HepG2 (cell line): Measurements from ENCODE around the gene KDM5B. TPM values are rescaled to one million over a fixed set of nuclear protein-coding genes. Genes with fewer than 3 reads are reported as not detected.

Source experiments
- ATAC-seq: fragments of 200-7000 bp; cut with Tn5 transposase; 3 replicates; pipeline ENCODE4 v1.9.1; 2020; ENCODE audit warnings: mild to moderate bottlenecking, moderate library complexity
- BruUV-seq: library from RNA; stranded (reverse); fragments of 400-500 nt; replicated peaks from 2 replicates; lab custom pipeline; 2021; lab: Mats Ljungman, UMichigan
- CTCF ChIA-PET: fragments of 300-600 bp; formaldehyde crosslinking; extraction: SDS; loops from one replicate; lab custom pipeline; 2021; ENCODE audit warnings: low total read pairs, inconsistent platforms, low intra/inter-chr PET ratio; lab: Yijun Ruan, JAX
- POLR2A ChIA-PET: fragments of 350-600 bp; sonication (Branson Sonifier 250); formaldehyde crosslinking; loops from one replicate; lab custom pipeline; 2020; ENCODE audit warnings: antibody characterized with exemption, inconsistent platforms; lab: Yijun Ruan, JAX
- DNase-seq: peaks from one replicate; pipeline ENCODE4 v3.0.0-alpha.2; 2015; ENCODE audit warnings: low spot score
- FAIRE-seq: peaks from 3 replicates; lab custom pipeline; 2011; peaks lifted over from hg19 to GRCh38; lab: Jason Lieb, UNC
- H2AFZ ChIP-seq: one replicate; pipeline ENCODE4 v1.6.1; 2011; ENCODE audit warnings: low read length, inconsistent platforms
- H3K27ac ChIP-seq: fragments of 300-600 bp; 3 replicates; pipeline ENCODE4 v1.8.0; 2011; ENCODE audit warnings: mixed run types, mild to moderate bottlenecking, mixed read lengths, low read length, inconsistent platforms; ENCODE audit not compliant: insufficient read depth; ENCODE audit errors: extremely low read length
- H3K27me3 ChIP-seq, 2 experiments: fragments of 200-600 bp in 1 of 2; 2 replicates in 1 of 2; 3 replicates in 1 of 2; pipeline versions ENCODE4 v1.6.0 to v1.8.0; 2011; ENCODE audit warnings: low read length in 2 of 2, mild to moderate bottlenecking in 2 of 2, moderate library complexity in 2 of 2, inconsistent platforms in 1 of 2; ENCODE audit not compliant: insufficient read depth in 2 of 2, control insufficient read depth in 1 of 2
- H3K36me3 ChIP-seq, 2 experiments: fragments of 200-600 bp in 1 of 2; replicated peaks in 1 of 2; 2 replicates in 1 of 2; 3 replicates in 1 of 2; pipeline versions ENCODE4 v1.5.1 to v1.8.0; 2011; ENCODE audit warnings: low read length in 2 of 2, inconsistent platforms in 1 of 2; ENCODE audit not compliant: insufficient read depth in 2 of 2, control insufficient read depth in 1 of 2
- H3K4me1 ChIP-seq: 2 replicates; pipeline ENCODE4 v1.5.1; 2012; ENCODE audit warnings: low read length, inconsistent platforms; ENCODE audit not compliant: insufficient read depth
- H3K4me2 ChIP-seq: 2 replicates; pipeline ENCODE4 v1.6.0; 2011; ENCODE audit warnings: low read depth, low read length, inconsistent platforms
- H3K4me3 ChIP-seq, 3 experiments: fragments of 200-600 bp in 1 of 3; sonication (generic), shearing (Covaris generic) in 1 of 3; replicated peaks in 1 of 3; 2 replicates each; pipeline ENCODE4 v1.5.1; 2011 to 2016; ENCODE audit warnings: low read length in 3 of 3, inconsistent platforms in 2 of 3, low read depth in 2 of 3, mild to moderate bottlenecking in 2 of 3, control low read depth in 1 of 3, mixed read lengths in 1 of 3; ENCODE audit not compliant: insufficient read depth in 1 of 3
- H3K79me2 ChIP-seq: one replicate; pipeline ENCODE4 v1.6.1; 2011; ENCODE audit warnings: low read length, inconsistent platforms; ENCODE audit not compliant: insufficient read depth
- H3K9ac ChIP-seq: 2 replicates; pipeline ENCODE4 v1.6.0; 2011; ENCODE audit warnings: mild to moderate bottlenecking, low read depth, low read length, inconsistent platforms; ENCODE audit not compliant: insufficient read depth
- H3K9me3 ChIP-seq: 2 replicates; pipeline ENCODE4 v1.5.1; 2012; ENCODE audit warnings: mild to moderate bottlenecking, low read length
- H4K20me1 ChIP-seq: 2 replicates; pipeline ENCODE4 v1.6.0; 2011; ENCODE audit warnings: inconsistent platforms, mild to moderate bottlenecking, low read length, moderate library complexity; ENCODE audit not compliant: insufficient read depth
- ISL2 ChIP-seq: sonication (generic); formaldehyde crosslinking; IDR thresholded peaks from 2 replicates; pipeline ENCODE4 v1.5.0; 2020; ENCODE audit warnings: missing genetic modification reagents
- LCORL ChIP-seq, 2 experiments: fragments of 450-650 bp in 1 of 2; sonication (generic) in 1 of 2; formaldehyde crosslinking in 1 of 2; IDR thresholded peaks; 2 replicates each; pipeline versions ENCODE4 v1.5.0 to v1.6.1; 2017 to 2020; ENCODE audit warnings: antibody characterized with exemption in 1 of 2, missing genetic modification reagents in 1 of 2
- MTF2 ChIP-seq: sonication (generic); formaldehyde crosslinking; IDR thresholded peaks from 2 replicates; pipeline ENCODE4 v1.5.0; 2020; ENCODE audit warnings: missing genetic modification reagents, borderline replicate concordance
- POGZ ChIP-seq: sonication (generic); formaldehyde crosslinking; IDR thresholded peaks from 2 replicates; pipeline ENCODE4 v1.4.0; 2020; ENCODE audit warnings: mild to moderate bottlenecking, missing genetic modification reagents
- SAFB2 ChIP-seq: sonication (generic); formaldehyde crosslinking; IDR thresholded peaks from 2 replicates; pipeline ENCODE4 v1.5.1; 2020; ENCODE audit warnings: missing genetic modification reagents, low read depth, mild to moderate bottlenecking, borderline replicate concordance
- SNAPC2 ChIP-seq: sonication (generic); formaldehyde crosslinking; IDR thresholded peaks from 2 replicates; pipeline ENCODE4 v1.8.1; 2022; ENCODE audit warnings: mild to moderate bottlenecking, missing genetic modification reagents
- SP4 ChIP-seq: sonication (generic); formaldehyde crosslinking; IDR thresholded peaks from 2 replicates; pipeline ENCODE4 v1.8.1; 2023; ENCODE audit warnings: mild to moderate bottlenecking, missing genetic modification reagents
- TSC22D2 ChIP-seq: sonication (generic); formaldehyde crosslinking; IDR thresholded peaks from 2 replicates; pipeline ENCODE4 v1.5.1; 2020; ENCODE audit warnings: missing genetic modification reagents, mild to moderate bottlenecking, borderline replicate concordance
- ZNF260 ChIP-seq: sonication (generic); formaldehyde crosslinking; IDR thresholded peaks from 2 replicates; pipeline ENCODE4 v1.4.0; 2020; ENCODE audit warnings: missing genetic modification reagents, low read depth, mild to moderate bottlenecking, borderline replicate concordance
- ZNF589 ChIP-seq: sonication (generic); formaldehyde crosslinking; conservative IDR thresholded peaks from 2 replicates; pipeline ENCODE4 v1.8.0; 2022; ENCODE audit warnings: mild to moderate bottlenecking, moderate library complexity, missing genetic modification reagents
- ZNF703 ChIP-seq: sonication (generic); formaldehyde crosslinking; IDR thresholded peaks from 2 replicates; pipeline ENCODE4 v1.5.1; 2020; ENCODE audit warnings: missing genetic modification reagents, mild to moderate bottlenecking, moderate library complexity, borderline replicate concordance
- ZNF816 ChIP-seq: sonication (generic); formaldehyde crosslinking; IDR thresholded peaks from 2 replicates; pipeline ENCODE4 v1.8.0; 2022; ENCODE audit warnings: missing genetic modification reagents, mild to moderate bottlenecking, borderline replicate concordance
- WGBS: methylation state at CpG from one replicate; pipeline ENCODE4 v1.1.6; 2017; ENCODE audit warnings: low lambda C conversion rate; 5-methylcytosine and 5-hydroxymethylcytosine counted together
- in situ Hi-C: cut with HindIII; loops from 2 replicates; pipeline ENCODE4 v1.10.0; 2017; ENCODE audit warnings: low pct_unique_long_range_greater_than_20kb; ENCODE audit not compliant: extremely low pct_ligation_motif_present
- intact Hi-C: fragments of 100-400 bp; cut with micrococcal nuclease; formaldehyde crosslinking; loops from one replicate; pipeline ENCODE4 v1.10.0; 2022; ENCODE audit not compliant: unreplicated experiment
- polyA plus RNA-seq, 8 experiments: library from polyadenylated mRNA; depleted of rRNA in 3 of 8; stranded (reverse) in 7 of 8; unstranded in 1 of 8; fragments of >200 nt; fragmentation: Illumina TruSeq in 4 of 8; extraction: Trizol in 4 of 8; gene quantifications; 2 replicates each; pipeline versions ENCODE4 v1.2.1 to v1.2.3, GENCODE V29; 2011 to 2016; ENCODE audit warnings: low read depth in 4 of 8, missing spikeins in 1 of 8, mixed read lengths in 1 of 8; ENCODE audit not compliant: insufficient read depth in 1 of 8
- total RNA-seq, 5 experiments: library from RNA; depleted of rRNA; stranded (reverse); fragments of >200 nt; fragmentation: Illumina TruSeq; extraction: Trizol; gene quantifications; 2 replicates each; pipeline ENCODE4 v1.2.3, GENCODE V29; 2016; ENCODE audit warnings: low read depth in 1 of 5
- TF ChIP-seq, protein P1 (sequence below): sonication (generic); formaldehyde crosslinking; IDR thresholded peaks from 2 replicates; pipeline ENCODE4 v1.4.0; 2020; ENCODE audit warnings: missing genetic modification reagents
- TF ChIP-seq, protein P2 (sequence below): sonication (generic); formaldehyde crosslinking; conservative IDR thresholded peaks from 2 replicates; pipeline ENCODE4 v1.4.0; 2020; ENCODE audit warnings: missing genetic modification reagents
- TF ChIP-seq, protein P3 (sequence below): sonication (generic); formaldehyde crosslinking; IDR thresholded peaks from 2 replicates; pipeline ENCODE4 v1.4.0; 2020; ENCODE audit warnings: mild to moderate bottlenecking, missing genetic modification reagents, borderline replicate concordance
- TF ChIP-seq, protein P4 (sequence below): sonication (generic); formaldehyde crosslinking; IDR thresholded peaks from 2 replicates; pipeline ENCODE4 v1.4.0; 2020; ENCODE audit warnings: mild to moderate bottlenecking, missing genetic modification reagents
- TF ChIP-seq, protein P5 (sequence below): sonication (generic); formaldehyde crosslinking; IDR thresholded peaks from 2 replicates; pipeline ENCODE4 v1.4.0; 2020; ENCODE audit warnings: missing genetic modification reagents, borderline replicate concordance

Gene KDM5B
- total and polyA plus RNA-seq, 2 of the 13 experiments (the other 11 are each of a cell fraction or from before 2014, with no cell fraction given) = 34.2 to 35.4 TPM

DNA sequence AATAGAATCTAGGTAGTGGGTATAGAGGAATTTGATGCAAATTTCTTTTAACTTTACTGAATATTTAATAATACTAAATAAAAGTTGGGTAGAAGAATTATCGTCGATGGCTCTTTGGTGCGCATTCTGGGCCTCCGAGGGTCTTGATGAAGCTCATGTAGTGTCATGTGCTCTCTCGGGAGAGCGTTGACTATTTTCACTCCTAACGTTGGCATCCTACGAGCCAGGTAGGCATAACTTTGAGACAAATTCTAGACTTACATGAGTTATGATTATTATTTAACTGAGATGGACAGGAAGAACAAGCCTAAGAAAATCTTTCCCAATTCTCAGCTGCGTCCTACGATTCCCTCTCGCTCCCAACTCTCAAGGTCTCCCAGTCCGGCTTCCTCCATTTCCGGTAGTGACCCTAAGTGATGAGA is 2.0 kb upstream of the KDM5B start:
- H3K4me3 ChIP-seq = peak overlapping the region; percentile 82 to 95 (median 94)
- ChIA-PET POLR2A (interaction anchor here (0.7 to 4.2 kb wide), 9 partner anchors 11 to 197 kb away, joined by 3 to 74 read pairs (median 4); partner anchors contain the start of genes RABIF and TMEM183A), CTCF (no interaction called here)
- BruUV-seq = no TSS peak
- WGBS = 6% methylated on average over 13 of the region's 13 CpGs
- H2AFZ ChIP-seq = peak overlapping the region; percentile 22
- H3K79me2 ChIP-seq = peaks cover 26% of the 10 kb centered on the region
- ATAC-seq (peak; percentile 13), FAIRE-seq (no peak), DNase-seq (no peak)
- no peaks in the 10 kb centered on the region for H3K36me3 ChIP-seq
- H4K20me1 ChIP-seq = peaks cover 12% of the 10 kb centered on the region
- peak overlapping the region; percentile 96 for H3K4me2 ChIP-seq
- H3K9me3 ChIP-seq = no peaks in the 10 kb centered on the region
- no peak overlapping the region for H3K27ac ChIP-seq
- H3K27me3 ChIP-seq = no peaks in the 10 kb centered on the region; a peak in 1 of 5 replicates
- peaks cover 59% of the 10 kb centered on the region for H3K4me1 ChIP-seq
- peak overlapping the region; percentile 72 for H3K9ac ChIP-seq
- in situ Hi-C loops = loop anchor here (5.0 kb wide), 1 partner anchor 47 kb away; no protein-coding TSS in a partner anchor
- intact Hi-C loops = loop anchor here (2.0 kb wide), 2 partner anchors 51 to 79 kb away; partner anchors contain the start of gene RABIF
- TF ChIP-seq ZNF816 (no peak), SAFB2 (CRISPR knock-in tag) (no peak), SP4 (CRISPR knock-in tag) (no peak), ISL2 (CRISPR knock-in tag) (no peak), ZNF703 (0 out of 2 replicates have a peak, but pooled peaks have one; percentile 8), LCORL (IDR thresholded peaks at IDR 0.05) (no peak), LCORL (CRISPR knock-in tag; IDR thresholded peaks at IDR 0.05) (no peak), ZNF260 (CRISPR knock-in tag) (no peak), SNAPC2 (CRISPR knock-in tag) (no peak), POGZ (CRISPR knock-in tag) (no peak), MTF2 (CRISPR knock-in tag) (no peak), ZNF589 (CRISPR knock-in tag) (no peak), TSC22D2 (no peak)
- TF ChIP-seq, protein P1, sequence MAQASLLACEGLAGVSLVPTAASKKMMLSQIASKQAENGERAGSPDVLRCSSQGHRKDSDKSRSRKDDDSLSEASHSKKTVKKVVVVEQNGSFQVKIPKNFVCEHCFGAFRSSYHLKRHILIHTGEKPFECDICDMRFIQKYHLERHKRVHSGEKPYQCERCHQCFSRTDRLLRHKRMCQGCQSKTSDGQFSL = no peak
- TF ChIP-seq, protein P2, sequence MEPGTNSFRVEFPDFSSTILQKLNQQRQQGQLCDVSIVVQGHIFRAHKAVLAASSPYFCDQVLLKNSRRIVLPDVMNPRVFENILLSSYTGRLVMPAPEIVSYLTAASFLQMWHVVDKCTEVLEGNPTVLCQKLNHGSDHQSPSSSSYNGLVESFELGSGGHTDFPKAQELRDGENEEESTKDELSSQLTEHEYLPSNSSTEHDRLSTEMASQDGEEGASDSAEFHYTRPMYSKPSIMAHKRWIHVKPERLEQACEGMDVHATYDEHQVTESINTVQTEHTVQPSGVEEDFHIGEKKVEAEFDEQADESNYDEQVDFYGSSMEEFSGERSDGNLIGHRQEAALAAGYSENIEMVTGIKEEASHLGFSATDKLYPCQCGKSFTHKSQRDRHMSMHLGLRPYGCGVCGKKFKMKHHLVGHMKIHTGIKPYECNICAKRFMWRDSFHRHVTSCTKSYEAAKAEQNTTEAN (CRISPR knock-in tag) = 0 out of 2 replicates have a peak, but pooled peaks have one; percentile 16
- TF ChIP-seq, protein P3, sequence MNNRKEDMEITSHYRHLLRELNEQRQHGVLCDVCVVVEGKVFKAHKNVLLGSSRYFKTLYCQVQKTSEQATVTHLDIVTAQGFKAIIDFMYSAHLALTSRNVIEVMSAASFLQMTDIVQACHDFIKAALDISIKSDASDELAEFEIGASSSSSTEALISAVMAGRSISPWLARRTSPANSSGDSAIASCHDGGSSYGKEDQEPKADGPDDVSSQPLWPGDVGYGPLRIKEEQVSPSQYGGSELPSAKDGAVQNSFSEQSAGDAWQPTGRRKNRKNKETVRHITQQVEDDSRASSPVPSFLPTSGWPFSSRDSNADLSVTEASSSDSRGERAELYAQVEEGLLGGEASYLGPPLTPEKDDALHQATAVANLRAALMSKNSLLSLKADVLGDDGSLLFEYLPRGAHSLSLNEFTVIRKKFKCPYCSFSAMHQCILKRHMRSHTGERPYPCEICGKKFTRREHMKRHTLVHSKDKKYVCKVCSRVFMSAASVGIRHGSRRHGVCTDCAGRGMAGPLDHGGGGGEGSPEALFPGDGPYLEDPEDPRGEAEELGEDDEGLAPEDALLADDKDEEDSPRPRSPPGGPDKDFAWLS = no peak
- TF ChIP-seq, protein P4, sequence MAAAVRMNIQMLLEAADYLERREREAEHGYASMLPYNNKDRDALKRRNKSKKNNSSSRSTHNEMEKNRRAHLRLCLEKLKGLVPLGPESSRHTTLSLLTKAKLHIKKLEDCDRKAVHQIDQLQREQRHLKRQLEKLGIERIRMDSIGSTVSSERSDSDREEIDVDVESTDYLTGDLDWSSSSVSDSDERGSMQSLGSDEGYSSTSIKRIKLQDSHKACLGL (CRISPR knock-in tag) = no peak
- TF ChIP-seq, protein P5, sequence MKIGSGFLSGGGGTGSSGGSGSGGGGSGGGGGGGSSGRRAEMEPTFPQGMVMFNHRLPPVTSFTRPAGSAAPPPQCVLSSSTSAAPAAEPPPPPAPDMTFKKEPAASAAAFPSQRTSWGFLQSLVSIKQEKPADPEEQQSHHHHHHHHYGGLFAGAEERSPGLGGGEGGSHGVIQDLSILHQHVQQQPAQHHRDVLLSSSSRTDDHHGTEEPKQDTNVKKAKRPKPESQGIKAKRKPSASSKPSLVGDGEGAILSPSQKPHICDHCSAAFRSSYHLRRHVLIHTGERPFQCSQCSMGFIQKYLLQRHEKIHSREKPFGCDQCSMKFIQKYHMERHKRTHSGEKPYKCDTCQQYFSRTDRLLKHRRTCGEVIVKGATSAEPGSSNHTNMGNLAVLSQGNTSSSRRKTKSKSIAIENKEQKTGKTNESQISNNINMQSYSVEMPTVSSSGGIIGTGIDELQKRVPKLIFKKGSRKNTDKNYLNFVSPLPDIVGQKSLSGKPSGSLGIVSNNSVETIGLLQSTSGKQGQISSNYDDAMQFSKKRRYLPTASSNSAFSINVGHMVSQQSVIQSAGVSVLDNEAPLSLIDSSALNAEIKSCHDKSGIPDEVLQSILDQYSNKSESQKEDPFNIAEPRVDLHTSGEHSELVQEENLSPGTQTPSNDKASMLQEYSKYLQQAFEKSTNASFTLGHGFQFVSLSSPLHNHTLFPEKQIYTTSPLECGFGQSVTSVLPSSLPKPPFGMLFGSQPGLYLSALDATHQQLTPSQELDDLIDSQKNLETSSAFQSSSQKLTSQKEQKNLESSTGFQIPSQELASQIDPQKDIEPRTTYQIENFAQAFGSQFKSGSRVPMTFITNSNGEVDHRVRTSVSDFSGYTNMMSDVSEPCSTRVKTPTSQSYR (CRISPR knock-in tag) = no peak
